IMR-90 (cell line): ENCODE data around the gene TTC23L.

Experiments used
- BHLHE40 ChIP-seq: fragments of 150-350 bp; IDR thresholded peaks from 2 replicates; pipeline ENCODE4 v1.6.1; 2016; ENCODE audit warnings: mild to moderate bottlenecking, low read depth, low read length
- POLR2A ChIP-seq: IDR thresholded peaks from 2 replicates; pipeline ENCODE4 v1.6.1; 2012; ENCODE audit warnings: mild to moderate bottlenecking, low read depth, low read length
- SMC3 ChIP-seq: fragments of 150-350 bp; IDR thresholded peaks from 2 replicates; pipeline ENCODE4 v1.6.1; 2016; ENCODE audit warnings: low read depth, mild to moderate bottlenecking, antibody characterized with exemption, low read length, moderate library complexity
- TF ChIP-seq, protein P1 (sequence below): conservative IDR thresholded peaks from 2 replicates; pipeline ENCODE4 v1.5.1; 2012; ENCODE audit warnings: mild to moderate bottlenecking, low read depth, low read length, improper control_type of control experiment

GRCh38 chr5:34842554-34842953 lies 3.6 kb downstream of the TTC23L start:
- TF ChIP-seq, protein P1, sequence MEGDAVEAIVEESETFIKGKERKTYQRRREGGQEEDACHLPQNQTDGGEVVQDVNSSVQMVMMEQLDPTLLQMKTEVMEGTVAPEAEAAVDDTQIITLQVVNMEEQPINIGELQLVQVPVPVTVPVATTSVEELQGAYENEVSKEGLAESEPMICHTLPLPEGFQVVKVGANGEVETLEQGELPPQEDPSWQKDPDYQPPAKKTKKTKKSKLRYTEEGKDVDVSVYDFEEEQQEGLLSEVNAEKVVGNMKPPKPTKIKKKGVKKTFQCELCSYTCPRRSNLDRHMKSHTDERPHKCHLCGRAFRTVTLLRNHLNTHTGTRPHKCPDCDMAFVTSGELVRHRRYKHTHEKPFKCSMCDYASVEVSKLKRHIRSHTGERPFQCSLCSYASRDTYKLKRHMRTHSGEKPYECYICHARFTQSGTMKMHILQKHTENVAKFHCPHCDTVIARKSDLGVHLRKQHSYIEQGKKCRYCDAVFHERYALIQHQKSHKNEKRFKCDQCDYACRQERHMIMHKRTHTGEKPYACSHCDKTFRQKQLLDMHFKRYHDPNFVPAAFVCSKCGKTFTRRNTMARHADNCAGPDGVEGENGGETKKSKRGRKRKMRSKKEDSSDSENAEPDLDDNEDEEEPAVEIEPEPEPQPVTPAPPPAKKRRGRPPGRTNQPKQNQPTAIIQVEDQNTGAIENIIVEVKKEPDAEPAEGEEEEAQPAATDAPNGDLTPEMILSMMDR = no peak
- no peak for TF ChIP-seq POLR2A
- TF ChIP-seq SMC3 = no peak
- no peak for TF ChIP-seq BHLHE40
